T-helper 1 cell treated with Interleukin-12 subunit alpha and Interleukin-12 subunit beta and Interleukin-4 antibody, amounts not matched to agents 30 ng/mL and 1 ng/mL, for 36 hours (primary cell): ENCODE results near the gene RTL9. TPM values are rescaled to one million over a fixed set of nuclear protein-coding genes. Genes with fewer than 3 reads are reported as not detected.
"Not testable (repeated sequence)": the region's sequence is repeated elsewhere in the genome, so short reads cannot be mapped to it uniquely, and the experiment has no call there.

Experiments used
- intact Hi-C: fragments of 100-400 bp; cut with micrococcal nuclease; formaldehyde crosslinking; loops from one replicate; pipeline ENCODE4 v1.15.1; 2024
- total RNA-seq: library from RNA; stranded (reverse); gene quantifications from 2 replicates; pipeline ENCODE4 v1.2.3, GENCODE V29; 2022

The RTL9 gene
- total RNA-seq, 1 donor from 2014 or later = not detected

GRCh38 chrX:110404376-110404775, 45.7 kb downstream of the RTL9 start:
- intact Hi-C loops = no loop called here

GRCh38 chrX:110406250-110406649, 47.6 kb downstream of the RTL9 start:
- intact Hi-C loops = not testable (repeated sequence)

- intact Hi-C loops = no loop called here
Observed at GRCh38 chrX:110406822-110407221, 48.2 kb downstream of the RTL9 start.

GRCh38 chrX:110407910-110408545, 49.4 kb downstream of the RTL9 start:
- intact Hi-C loops = loop anchor here (1.0 kb wide), 2 partner anchors 248 to 252 kb away; no protein-coding TSS in a partner anchor

Other genes with a start within 250 kb of the RTL9 start
- 11.1 and 11.7 TPM in 2 replicates for gene AMMECR1, start 40.8 kb upstream of the RTL9 start, total RNA-seq